Panc1 (cell line): ENCODE measurements around the gene FEM1B.

Experiments
- POLR2AphosphoS5 ChIP-seq: IDR thresholded peaks from 2 replicates; pipeline ENCODE4 v1.6.1; 2012; ENCODE audit warnings: mild to moderate bottlenecking, low read depth, low read length, moderate library complexity
- TF ChIP-seq, protein P1 (sequence below): fragments of 450-650 bp; IDR thresholded peaks from 2 replicates; pipeline ENCODE4 v1.5.1; 2017; ENCODE audit warnings: mild to moderate bottlenecking
- TF ChIP-seq, protein P2 (sequence below), 2 experiments: IDR thresholded peaks; 2 replicates each; pipeline ENCODE4 v1.6.1; 2011 to 2012; ENCODE audit warnings: low read depth in 2 of 2, control low read depth in 1 of 2, low read length in 1 of 2, mild to moderate bottlenecking in 1 of 2, moderate library complexity in 1 of 2; ENCODE audit not compliant: insufficient read depth in 1 of 2

DNA sequence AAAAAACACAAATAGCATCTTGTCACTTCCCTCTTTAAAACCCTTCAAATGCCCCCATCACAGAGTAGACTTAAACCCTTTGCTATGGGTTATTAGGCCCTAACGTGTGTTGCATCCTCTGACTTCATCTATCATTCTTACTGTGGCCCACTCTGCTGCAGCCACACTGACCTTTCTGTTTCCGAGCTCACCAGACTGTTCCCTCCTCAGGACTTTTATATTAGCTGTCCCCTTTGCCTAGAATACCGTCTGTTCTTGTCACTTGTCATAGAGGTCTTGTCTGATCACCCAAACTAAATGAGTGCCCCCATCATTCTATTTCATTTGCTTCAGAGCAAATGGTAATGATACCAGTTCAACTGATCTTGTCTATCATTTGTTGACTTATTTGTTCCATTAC, 877 bp upstream of the FEM1B start:
- TF ChIP-seq, protein P1, sequence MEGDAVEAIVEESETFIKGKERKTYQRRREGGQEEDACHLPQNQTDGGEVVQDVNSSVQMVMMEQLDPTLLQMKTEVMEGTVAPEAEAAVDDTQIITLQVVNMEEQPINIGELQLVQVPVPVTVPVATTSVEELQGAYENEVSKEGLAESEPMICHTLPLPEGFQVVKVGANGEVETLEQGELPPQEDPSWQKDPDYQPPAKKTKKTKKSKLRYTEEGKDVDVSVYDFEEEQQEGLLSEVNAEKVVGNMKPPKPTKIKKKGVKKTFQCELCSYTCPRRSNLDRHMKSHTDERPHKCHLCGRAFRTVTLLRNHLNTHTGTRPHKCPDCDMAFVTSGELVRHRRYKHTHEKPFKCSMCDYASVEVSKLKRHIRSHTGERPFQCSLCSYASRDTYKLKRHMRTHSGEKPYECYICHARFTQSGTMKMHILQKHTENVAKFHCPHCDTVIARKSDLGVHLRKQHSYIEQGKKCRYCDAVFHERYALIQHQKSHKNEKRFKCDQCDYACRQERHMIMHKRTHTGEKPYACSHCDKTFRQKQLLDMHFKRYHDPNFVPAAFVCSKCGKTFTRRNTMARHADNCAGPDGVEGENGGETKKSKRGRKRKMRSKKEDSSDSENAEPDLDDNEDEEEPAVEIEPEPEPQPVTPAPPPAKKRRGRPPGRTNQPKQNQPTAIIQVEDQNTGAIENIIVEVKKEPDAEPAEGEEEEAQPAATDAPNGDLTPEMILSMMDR, result no peak
- TF ChIP-seq, protein P2, sequence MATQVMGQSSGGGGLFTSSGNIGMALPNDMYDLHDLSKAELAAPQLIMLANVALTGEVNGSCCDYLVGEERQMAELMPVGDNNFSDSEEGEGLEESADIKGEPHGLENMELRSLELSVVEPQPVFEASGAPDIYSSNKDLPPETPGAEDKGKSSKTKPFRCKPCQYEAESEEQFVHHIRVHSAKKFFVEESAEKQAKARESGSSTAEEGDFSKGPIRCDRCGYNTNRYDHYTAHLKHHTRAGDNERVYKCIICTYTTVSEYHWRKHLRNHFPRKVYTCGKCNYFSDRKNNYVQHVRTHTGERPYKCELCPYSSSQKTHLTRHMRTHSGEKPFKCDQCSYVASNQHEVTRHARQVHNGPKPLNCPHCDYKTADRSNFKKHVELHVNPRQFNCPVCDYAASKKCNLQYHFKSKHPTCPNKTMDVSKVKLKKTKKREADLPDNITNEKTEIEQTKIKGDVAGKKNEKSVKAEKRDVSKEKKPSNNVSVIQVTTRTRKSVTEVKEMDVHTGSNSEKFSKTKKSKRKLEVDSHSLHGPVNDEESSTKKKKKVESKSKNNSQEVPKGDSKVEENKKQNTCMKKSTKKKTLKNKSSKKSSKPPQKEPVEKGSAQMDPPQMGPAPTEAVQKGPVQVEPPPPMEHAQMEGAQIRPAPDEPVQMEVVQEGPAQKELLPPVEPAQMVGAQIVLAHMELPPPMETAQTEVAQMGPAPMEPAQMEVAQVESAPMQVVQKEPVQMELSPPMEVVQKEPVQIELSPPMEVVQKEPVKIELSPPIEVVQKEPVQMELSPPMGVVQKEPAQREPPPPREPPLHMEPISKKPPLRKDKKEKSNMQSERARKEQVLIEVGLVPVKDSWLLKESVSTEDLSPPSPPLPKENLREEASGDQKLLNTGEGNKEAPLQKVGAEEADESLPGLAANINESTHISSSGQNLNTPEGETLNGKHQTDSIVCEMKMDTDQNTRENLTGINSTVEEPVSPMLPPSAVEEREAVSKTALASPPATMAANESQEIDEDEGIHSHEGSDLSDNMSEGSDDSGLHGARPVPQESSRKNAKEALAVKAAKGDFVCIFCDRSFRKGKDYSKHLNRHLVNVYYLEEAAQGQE (IDR thresholded peaks at IDR 0.05; ENCODE audit: insufficient read depth in 1 of 2, low read depth in 2 of 2, low read length in 1 of 2), result no peak
- TF ChIP-seq POLR2AphosphoS5, result no peak
